ENCODE results near the gene GALNT3.

GALNT3 gene

GRCh38 chr2:165718610-165719210 lies 75.3 kb downstream of the GALNT3 start:
- peak; percentile 24 for DNase-seq

- no peak for DNase-seq
These were observed 78.0 kb downstream of the GALNT3 start for GRCh38 chr2:165716091-165716490.

- DNase-seq: no peak
These were observed 87.0 kb downstream of the GALNT3 start for GRCh38 chr2:165706960-165707487.

GRCh38 chr2:165701147-165701546 lies 92.9 kb downstream of the GALNT3 start:
- DNase-seq: no peak

GRCh38 chr2:165700531-165700930 lies 93.5 kb downstream of the GALNT3 start:
- no peak for DNase-seq

- DNase-seq: no peak
These were observed 94.1 kb downstream of the GALNT3 start for GRCh38 chr2:165699946-165700345.

GRCh38 chr2:165698444-165698884 lies 95.6 kb downstream of the GALNT3 start:
- DNase-seq: peak; percentile 55

GRCh38 chr2:165697748-165698443 lies 96.2 kb downstream of the GALNT3 start:
- DNase-seq: no peak
